HG02642 (cell line): ENCODE data around the gene LIG4.
"Not testable (repeated sequence)": the region's sequence is repeated elsewhere in the genome, so short reads cannot be mapped to it uniquely, and the experiment has no call there.

ENCODE experiments used
- ATAC-seq: cut with Tn5 transposase; IDR thresholded peaks from one replicate; pipeline ENCODE4 v1.9.1; 2021; ENCODE audit warnings: mild to moderate bottlenecking; ENCODE audit not compliant: unreplicated experiment, poor library complexity

LIG4 gene

DNA sequence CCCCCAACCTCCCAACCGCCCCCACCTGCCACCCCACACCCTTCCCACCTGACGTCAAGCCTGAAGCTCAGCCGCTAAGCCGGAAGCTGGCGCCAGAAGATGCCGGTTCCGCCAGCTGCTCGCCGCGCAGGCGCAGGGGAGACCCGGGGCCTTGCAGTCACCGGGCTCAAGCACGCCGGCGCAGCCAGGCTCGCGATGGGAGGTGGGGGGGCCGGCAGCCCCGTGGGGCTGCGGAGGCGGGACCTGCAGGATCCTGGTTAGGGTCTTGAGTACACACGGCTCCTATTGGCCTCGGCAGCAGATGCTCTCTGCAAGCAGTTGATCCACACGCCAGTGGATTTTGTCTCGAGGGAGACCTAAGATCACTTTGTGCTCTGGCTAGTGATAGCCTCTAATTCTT is at the start of gene LIG4:
TSS of gene LIG4 (minus strand) at position 101 of the 400 bp plus-strand sequence. CDS start 4,268 bp downstream, outside the sequence.
- ATAC-seq = peak; percentile 73

- no peak for ATAC-seq
These were observed 48.5 kb upstream of the LIG4 start for GRCh38 chr13:108263621-108264355.

DNA sequence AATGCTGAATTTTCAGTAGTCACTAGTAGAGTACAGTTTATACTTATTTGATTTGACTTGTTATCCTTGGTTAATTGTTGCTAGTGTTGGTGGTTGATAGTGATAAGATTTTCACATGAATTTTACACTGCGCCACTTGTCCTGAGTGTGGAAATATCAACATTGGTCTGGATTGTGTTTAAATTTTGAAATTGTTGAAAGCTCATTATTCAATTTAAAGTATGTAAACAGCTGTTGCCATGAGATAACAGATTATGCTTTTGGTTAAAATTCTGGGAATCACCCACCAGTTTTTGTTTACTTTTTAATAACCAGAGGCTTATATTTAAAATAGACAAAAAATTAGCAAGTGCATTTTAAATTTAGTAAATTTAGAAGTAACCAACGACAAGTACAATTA is 41.9 kb upstream of the LIG4 start:
- ATAC-seq = no peak

DNA sequence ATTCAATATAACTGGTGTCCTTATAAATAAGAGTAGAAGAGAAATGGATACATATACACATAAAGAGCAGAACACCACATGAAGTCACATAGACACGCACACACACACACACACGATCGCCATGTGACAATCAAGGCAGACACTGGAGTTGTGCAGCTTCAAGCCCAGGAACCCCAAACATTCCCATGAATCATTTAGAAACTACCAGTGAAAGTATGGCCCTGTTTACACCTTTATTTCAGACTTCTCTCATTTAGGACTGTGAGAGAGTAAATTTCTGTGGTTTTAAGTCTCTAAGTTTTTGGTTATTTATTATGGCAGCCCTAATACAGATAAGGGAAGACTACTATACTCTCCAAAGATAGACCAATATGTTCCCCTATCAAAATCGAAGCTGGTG is 33.8 kb upstream of the LIG4 start:
- peak; percentile 73 for ATAC-seq

DNA sequence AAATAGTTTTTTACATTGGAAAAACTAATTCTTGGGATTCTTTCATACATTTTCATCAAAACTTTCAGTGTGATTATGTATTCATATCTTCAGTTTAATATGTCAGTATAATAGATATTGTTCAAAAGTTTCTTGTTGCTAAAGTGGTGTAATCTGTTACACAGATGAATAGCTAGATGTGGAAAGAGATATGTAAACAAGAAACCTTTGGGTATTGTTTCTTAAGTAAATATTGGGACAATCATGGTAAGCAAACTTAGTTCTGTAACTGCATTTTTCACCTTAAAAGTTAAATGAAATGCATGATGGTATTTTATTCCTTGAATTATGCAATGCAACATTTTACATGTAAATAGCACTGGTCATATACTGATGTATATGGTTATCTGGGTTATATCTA is 15.0 kb upstream of the LIG4 start:
- ATAC-seq = no peak

DNA sequence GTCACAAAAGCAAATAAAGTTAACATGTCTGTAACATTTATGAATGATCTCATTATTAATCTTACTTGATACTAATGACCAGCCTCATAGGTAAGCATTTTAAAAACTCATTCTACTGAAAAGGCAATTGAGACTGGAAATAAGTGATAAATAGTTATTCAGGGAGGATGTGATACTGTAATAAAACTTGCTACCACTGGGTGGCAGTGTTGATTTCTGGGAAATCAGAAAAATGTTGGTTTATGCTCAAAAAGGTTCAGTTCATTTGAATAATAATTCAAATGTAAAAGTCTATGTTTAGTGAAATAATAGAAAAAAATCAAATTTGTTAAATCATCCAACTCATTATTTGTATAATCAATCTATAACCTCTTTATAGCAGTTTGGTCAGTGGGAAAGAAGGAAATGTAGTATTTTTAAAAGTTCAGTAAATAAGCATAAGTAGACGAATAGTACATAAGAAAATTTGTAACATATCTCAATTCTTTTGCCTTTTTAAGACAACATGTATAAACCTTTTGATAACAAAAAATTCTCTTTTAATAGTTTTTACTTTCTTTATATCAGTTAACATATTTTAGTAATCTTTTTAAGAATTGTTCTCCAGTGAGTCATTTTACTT is 12.4 kb upstream of the LIG4 start:
- ATAC-seq = no peak

GRCh38 chr13:108226184-108226583 is 10.8 kb upstream of the LIG4 start:
- ATAC-seq = peak; percentile 41

- ATAC-seq = peak; percentile 40
These were observed 10.1 kb upstream of the LIG4 start for GRCh38 chr13:108225440-108225839.

GRCh38 chr13:108223687-108224503 is 8.6 kb upstream of the LIG4 start:
- no peak for ATAC-seq

GRCh38 chr13:108220041-108220440 is 4.7 kb upstream of the LIG4 start:
- ATAC-seq = no peak

DNA sequence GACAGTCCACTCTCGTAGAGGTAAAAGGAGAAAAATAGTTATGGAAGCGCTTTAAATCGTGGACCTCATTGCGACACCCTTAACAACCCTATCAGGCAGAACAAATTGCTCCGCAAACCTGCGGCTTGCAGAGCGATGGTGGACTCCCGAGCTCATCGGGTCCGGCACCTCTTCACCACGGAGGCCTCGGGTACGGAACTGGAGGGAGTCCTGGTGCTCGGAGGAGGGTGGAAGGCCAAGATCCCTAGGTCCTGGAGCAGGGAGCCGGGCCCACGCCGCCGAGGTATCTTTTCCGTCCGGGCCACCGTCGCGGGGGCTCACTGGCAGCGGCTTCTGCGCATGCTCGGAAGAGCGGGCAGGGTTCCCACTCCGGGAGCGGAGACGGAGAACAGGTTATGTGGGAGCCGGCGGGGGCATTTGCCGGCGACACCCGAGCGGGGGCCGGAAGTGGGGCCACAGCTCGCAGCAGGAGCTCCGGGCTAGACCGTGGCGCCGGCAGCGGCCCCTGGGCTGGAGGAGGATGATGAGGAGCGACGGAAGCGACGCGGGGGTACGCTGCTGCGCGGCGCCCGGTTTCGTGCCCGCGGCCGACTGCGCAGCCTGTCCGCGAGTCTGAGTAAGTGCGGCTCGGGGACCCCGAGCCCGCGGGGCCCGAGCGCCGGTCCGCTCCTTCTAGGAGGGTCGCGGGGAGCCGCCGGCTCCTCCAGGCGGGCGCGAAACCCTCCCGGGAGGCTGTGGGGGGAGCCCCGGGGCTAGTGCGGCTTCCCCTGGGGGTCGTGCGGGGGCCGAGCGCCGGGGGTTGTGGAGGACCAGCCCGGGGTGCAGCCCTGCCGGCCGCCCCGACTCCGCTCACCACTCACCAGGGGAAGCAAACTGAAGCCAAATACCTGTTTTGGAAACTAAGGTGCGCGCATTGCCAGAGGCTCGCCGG is 3.0 kb upstream of the LIG4 start, which contains the start of gene ABHD13:
TSS of gene ABHD13 (plus strand) at position 349 of the 931 bp plus-strand sequence. CDS start 10,827 bp downstream, outside the sequence.
- ATAC-seq = peak; percentile 82

GRCh38 chr13:108217307-108218043 is 2.1 kb upstream of the LIG4 start:
- ATAC-seq = not testable (repeated sequence)

GRCh38 chr13:108214441-108215271 is 680 bp downstream of the LIG4 start:
- ATAC-seq = no peak

DNA sequence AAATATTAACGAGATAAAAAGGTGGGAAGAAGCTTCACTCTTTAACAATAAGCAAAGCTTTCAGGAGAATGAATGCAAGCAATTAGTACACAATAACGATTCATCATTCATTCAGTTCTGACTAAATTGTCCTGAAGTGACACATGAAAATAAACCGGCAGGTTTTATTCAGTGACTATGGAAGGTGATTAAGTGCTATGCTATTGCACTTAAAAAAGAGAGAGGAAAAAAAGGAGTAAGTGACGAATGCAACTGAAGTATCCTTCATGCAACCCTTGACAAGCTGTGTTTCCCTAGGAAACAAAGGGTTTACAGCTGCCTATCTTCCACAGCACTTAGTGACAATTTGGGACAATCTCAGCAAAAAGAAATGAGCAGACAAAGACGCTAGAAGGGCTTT is 1.4 kb downstream of the LIG4 start:
- no peak for ATAC-seq

DNA sequence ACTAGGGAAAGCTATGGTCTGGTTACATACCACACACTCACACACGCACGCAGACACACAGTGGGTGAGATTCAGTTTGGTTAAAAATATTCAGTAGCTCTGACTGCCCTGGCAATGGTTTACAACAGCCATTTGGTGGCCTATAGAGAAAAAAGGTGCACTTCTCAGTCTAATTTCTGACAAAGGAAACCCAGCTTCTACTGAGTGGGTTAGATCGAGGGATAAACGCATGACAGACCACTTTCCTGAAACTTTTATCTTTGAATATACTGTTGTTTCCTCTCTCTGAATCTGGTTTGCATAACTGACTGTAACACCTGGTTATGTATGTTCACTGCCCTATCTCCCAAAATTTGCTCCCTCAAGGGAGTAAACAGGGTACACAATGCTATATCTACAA is 2.5 kb downstream of the LIG4 start:
- peak; percentile 39 for ATAC-seq

DNA sequence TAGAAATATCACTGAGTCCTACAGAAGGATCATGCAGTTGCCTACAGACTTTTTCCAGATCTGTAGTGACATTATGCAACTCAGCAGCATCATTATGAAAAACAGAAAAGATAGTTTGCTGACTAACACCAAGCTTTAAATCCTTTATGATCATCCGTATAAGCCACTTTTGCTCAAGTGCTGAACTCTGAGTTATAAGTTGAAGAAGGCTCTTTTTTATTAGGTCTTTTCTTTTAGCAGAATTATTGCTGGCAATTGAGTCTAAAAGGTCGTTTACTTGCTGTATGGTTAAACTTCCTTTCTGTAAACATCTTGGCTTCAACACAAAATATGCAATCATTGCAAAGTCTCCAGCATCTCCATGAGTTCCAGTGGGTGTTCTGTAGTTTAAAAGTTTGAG is 4.8 kb downstream of the LIG4 start:
- ATAC-seq = no peak

- no peak for ATAC-seq
These were observed 14.4 kb downstream of the LIG4 start for GRCh38 chr13:108200781-108201398.

GRCh38 chr13:108195861-108196260 is 19.5 kb downstream of the LIG4 start:
- no peak for ATAC-seq
